Endothelial cell of umbilical vein (primary cell): ENCODE data around the gene IPO5.

ENCODE experiments used
- EZH2 ChIP-seq: IDR thresholded peaks from 2 replicates; pipeline ENCODE4 v1.6.1; 2012; ENCODE audit warnings: borderline replicate concordance, low read depth, mild to moderate bottlenecking, moderate library complexity, low read length, inconsistent platforms; ENCODE audit not compliant: severe bottlenecking
- MYC ChIP-seq: IDR thresholded peaks from one replicate; pipeline ENCODE4 v1.6.1; 2011; ENCODE audit warnings: mild to moderate bottlenecking, low read depth, low read length
- POLR2A ChIP-seq: IDR thresholded peaks from 2 replicates; pipeline ENCODE4 v1.6.1; 2012; ENCODE audit warnings: low read depth, mild to moderate bottlenecking, control low read depth, low read length
- POLR2AphosphoS5 ChIP-seq: IDR thresholded peaks from 2 replicates; pipeline ENCODE4 v1.6.1; 2012; ENCODE audit warnings: low read depth, mild to moderate bottlenecking, control low read depth, low read length, moderate library complexity; ENCODE audit not compliant: insufficient read depth
- TF ChIP-seq, protein P1 (sequence below), 2 donors: IDR thresholded peaks; 1 replicate in 1 of 2; 2 replicates in 1 of 2; pipeline ENCODE4 v1.5.1; 2011; ENCODE audit warnings: low read length in 2 of 2, mild to moderate bottlenecking in 2 of 2, moderate library complexity in 2 of 2, control low read depth in 1 of 2, inconsistent platforms in 1 of 2, low read depth in 1 of 2; ENCODE audit not compliant: insufficient read depth in 1 of 2; ENCODE audit errors: extremely low read depth in 1 of 2

DNA sequence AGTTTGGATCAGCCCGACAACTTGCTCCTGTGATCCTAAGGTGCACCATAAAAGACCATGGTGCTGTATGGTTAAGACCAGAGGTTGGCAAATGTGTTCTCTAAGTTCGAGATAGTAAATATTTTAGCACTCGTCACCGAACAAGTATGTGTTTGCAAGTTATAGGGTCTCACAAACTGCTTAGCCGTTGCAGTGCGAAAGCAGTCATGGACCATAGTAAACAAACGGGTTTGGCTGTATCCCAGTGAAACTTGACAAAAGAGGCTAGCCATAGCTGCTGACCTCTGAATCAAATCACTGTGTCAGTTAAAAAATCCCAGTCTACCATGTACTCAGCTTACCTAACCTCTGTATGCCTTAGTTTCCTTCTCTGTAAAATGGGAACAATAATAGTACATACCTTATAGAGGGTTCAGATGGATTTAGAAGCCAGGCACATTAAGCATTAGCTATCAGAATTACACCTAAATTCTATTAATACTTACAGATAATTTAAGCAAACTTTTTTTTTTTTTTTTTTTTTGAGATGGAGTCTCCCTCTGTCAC, 72.1 kb downstream of the IPO5 start:
- no peak for TF ChIP-seq POLR2AphosphoS5
- TF ChIP-seq, protein P1, sequence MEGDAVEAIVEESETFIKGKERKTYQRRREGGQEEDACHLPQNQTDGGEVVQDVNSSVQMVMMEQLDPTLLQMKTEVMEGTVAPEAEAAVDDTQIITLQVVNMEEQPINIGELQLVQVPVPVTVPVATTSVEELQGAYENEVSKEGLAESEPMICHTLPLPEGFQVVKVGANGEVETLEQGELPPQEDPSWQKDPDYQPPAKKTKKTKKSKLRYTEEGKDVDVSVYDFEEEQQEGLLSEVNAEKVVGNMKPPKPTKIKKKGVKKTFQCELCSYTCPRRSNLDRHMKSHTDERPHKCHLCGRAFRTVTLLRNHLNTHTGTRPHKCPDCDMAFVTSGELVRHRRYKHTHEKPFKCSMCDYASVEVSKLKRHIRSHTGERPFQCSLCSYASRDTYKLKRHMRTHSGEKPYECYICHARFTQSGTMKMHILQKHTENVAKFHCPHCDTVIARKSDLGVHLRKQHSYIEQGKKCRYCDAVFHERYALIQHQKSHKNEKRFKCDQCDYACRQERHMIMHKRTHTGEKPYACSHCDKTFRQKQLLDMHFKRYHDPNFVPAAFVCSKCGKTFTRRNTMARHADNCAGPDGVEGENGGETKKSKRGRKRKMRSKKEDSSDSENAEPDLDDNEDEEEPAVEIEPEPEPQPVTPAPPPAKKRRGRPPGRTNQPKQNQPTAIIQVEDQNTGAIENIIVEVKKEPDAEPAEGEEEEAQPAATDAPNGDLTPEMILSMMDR (IDR thresholded peaks at IDR 0.05; ENCODE audit: extremely low read depth in 1 of 2, insufficient read depth in 1 of 2, low read depth in 1 of 2, low read length in 2 of 2), result no peak
- no peak for TF ChIP-seq MYC
- no peak for TF ChIP-seq EZH2
- TF ChIP-seq POLR2A, result no peak
